HepG2 (cell line): ENCODE data around the gene AFF2.

Experiments
- HOXA7 ChIP-seq: sonication (generic); formaldehyde crosslinking; IDR thresholded peaks from 2 replicates; pipeline ENCODE4 v1.8.1; 2022; ENCODE audit warnings: mild to moderate bottlenecking, missing genetic modification reagents, moderate library complexity
- MAFK ChIP-seq, 2 experiments: IDR thresholded peaks in 1 of 2; conservative IDR thresholded peaks in 1 of 2; 2 replicates each; pipeline ENCODE4 v1.6.1; 2011; ENCODE audit warnings: improper control_type of control experiment in 2 of 2, low read length in 2 of 2
- PRDM10 ChIP-seq: sonication (generic); formaldehyde crosslinking; IDR thresholded peaks from 2 replicates; pipeline ENCODE4 v1.4.0; 2020; ENCODE audit warnings: low read depth, missing genetic modification reagents
- PRDM15 ChIP-seq: sonication (generic); formaldehyde crosslinking; IDR thresholded peaks from 2 replicates; pipeline ENCODE4 v1.4.0; 2020; ENCODE audit warnings: missing genetic modification reagents
- RBAK ChIP-seq: sonication (generic); formaldehyde crosslinking; IDR thresholded peaks from 2 replicates; pipeline ENCODE4 v1.5.1; 2020; ENCODE audit warnings: mild to moderate bottlenecking, missing genetic modification reagents
- REPIN1 ChIP-seq: sonication (generic); formaldehyde crosslinking; IDR thresholded peaks from 2 replicates; pipeline ENCODE4 v1.8.0; 2022; ENCODE audit warnings: missing genetic modification reagents, low read depth, mild to moderate bottlenecking, borderline replicate concordance
- SP2 ChIP-seq: sonication (generic); formaldehyde crosslinking; IDR thresholded peaks from 2 replicates; pipeline ENCODE4 v1.5.1; 2020; ENCODE audit warnings: mild to moderate bottlenecking, missing genetic modification reagents
- TCF12 ChIP-seq, 2 experiments: fragments of 450-650 bp in 1 of 2; sonication (generic) in 1 of 2; formaldehyde crosslinking in 1 of 2; IDR thresholded peaks; 2 replicates each; pipeline versions ENCODE4 v1.6.1 to v1.8.0; 2017 to 2022; ENCODE audit warnings: antibody characterized with exemption in 1 of 2, mild to moderate bottlenecking in 1 of 2, missing genetic modification reagents in 1 of 2, moderate library complexity in 1 of 2
- ZC3H13 ChIP-seq: sonication (generic); formaldehyde crosslinking; IDR thresholded peaks from 2 replicates; pipeline ENCODE4 v1.8.1; 2023; ENCODE audit warnings: mild to moderate bottlenecking, missing genetic modification reagents, moderate library complexity
- TF ChIP-seq, protein P1 (sequence below), 2 experiments: IDR thresholded peaks; 2 replicates each; pipeline ENCODE4 v1.6.1; 2011 to 2012; ENCODE audit warnings: low read length in 2 of 2, borderline replicate concordance in 1 of 2, low read depth in 1 of 2, mild to moderate bottlenecking in 1 of 2, moderate library complexity in 1 of 2
- TF ChIP-seq, protein P2 (sequence below): sonication (generic); formaldehyde crosslinking; IDR thresholded peaks from 2 replicates; pipeline ENCODE4 v1.5.0; 2020; ENCODE audit warnings: mild to moderate bottlenecking, missing genetic modification reagents, moderate library complexity

- TF ChIP-seq TCF12 (IDR thresholded peaks at IDR 0.05) (no peak), TCF12 (CRISPR knock-in tag; IDR thresholded peaks at IDR 0.05) (no peak), REPIN1 (CRISPR knock-in tag) (no peak), SP2 (CRISPR knock-in tag) (no peak), PRDM15 (no peak), PRDM10 (no peak), ZC3H13 (no peak), HOXA7 (CRISPR knock-in tag) (no peak), MAFK (conservative IDR thresholded peaks at IDR 0.05 in 1 of 2, IDR thresholded peaks at IDR 0.05 in 1 of 2; ENCODE audit: low read length in 2 of 2) (no peak), RBAK (CRISPR knock-in tag) (no peak)
- TF ChIP-seq, protein P1, sequence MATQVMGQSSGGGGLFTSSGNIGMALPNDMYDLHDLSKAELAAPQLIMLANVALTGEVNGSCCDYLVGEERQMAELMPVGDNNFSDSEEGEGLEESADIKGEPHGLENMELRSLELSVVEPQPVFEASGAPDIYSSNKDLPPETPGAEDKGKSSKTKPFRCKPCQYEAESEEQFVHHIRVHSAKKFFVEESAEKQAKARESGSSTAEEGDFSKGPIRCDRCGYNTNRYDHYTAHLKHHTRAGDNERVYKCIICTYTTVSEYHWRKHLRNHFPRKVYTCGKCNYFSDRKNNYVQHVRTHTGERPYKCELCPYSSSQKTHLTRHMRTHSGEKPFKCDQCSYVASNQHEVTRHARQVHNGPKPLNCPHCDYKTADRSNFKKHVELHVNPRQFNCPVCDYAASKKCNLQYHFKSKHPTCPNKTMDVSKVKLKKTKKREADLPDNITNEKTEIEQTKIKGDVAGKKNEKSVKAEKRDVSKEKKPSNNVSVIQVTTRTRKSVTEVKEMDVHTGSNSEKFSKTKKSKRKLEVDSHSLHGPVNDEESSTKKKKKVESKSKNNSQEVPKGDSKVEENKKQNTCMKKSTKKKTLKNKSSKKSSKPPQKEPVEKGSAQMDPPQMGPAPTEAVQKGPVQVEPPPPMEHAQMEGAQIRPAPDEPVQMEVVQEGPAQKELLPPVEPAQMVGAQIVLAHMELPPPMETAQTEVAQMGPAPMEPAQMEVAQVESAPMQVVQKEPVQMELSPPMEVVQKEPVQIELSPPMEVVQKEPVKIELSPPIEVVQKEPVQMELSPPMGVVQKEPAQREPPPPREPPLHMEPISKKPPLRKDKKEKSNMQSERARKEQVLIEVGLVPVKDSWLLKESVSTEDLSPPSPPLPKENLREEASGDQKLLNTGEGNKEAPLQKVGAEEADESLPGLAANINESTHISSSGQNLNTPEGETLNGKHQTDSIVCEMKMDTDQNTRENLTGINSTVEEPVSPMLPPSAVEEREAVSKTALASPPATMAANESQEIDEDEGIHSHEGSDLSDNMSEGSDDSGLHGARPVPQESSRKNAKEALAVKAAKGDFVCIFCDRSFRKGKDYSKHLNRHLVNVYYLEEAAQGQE (IDR thresholded peaks at IDR 0.05; ENCODE audit: borderline replicate concordance in 1 of 2, low read depth in 1 of 2, low read length in 2 of 2), result no peak
- TF ChIP-seq, protein P2, sequence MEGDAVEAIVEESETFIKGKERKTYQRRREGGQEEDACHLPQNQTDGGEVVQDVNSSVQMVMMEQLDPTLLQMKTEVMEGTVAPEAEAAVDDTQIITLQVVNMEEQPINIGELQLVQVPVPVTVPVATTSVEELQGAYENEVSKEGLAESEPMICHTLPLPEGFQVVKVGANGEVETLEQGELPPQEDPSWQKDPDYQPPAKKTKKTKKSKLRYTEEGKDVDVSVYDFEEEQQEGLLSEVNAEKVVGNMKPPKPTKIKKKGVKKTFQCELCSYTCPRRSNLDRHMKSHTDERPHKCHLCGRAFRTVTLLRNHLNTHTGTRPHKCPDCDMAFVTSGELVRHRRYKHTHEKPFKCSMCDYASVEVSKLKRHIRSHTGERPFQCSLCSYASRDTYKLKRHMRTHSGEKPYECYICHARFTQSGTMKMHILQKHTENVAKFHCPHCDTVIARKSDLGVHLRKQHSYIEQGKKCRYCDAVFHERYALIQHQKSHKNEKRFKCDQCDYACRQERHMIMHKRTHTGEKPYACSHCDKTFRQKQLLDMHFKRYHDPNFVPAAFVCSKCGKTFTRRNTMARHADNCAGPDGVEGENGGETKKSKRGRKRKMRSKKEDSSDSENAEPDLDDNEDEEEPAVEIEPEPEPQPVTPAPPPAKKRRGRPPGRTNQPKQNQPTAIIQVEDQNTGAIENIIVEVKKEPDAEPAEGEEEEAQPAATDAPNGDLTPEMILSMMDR, result no peak
Measured at GRCh38 chrX:148470324-148470723, 30.1 kb upstream of the AFF2 start.
